GM12878 (cell line): ENCODE results near the gene DCAF8. TPM values are rescaled to one million over a fixed set of nuclear protein-coding genes. Genes with fewer than 3 reads are reported as not detected.

ENCODE experiments used
- ATAC-seq: fragments of 200-7000 bp; cut with Tn5 transposase; 3 replicates; pipeline ENCODE4 v1.9.1; 2020; ENCODE audit warnings: mild to moderate bottlenecking, moderate library complexity
- BruUV-seq: library from RNA; stranded (reverse); fragments of 400-500 nt; replicated peaks from 2 replicates; lab custom pipeline; 2021; lab: Mats Ljungman, UMichigan
- CTCF ChIA-PET: fragments of 300-600 bp; sonication (Branson Sonifier 250); formaldehyde crosslinking; extraction: SDS; loops from one replicate; lab custom pipeline; 2021; ENCODE audit warnings: inconsistent platforms; lab: Yijun Ruan, JAX
- POLR2A ChIA-PET: fragments of 350-600 bp; formaldehyde crosslinking; extraction: SDS; loops from one replicate; lab custom pipeline; 2021; ENCODE audit warnings: inconsistent platforms; lab: Charles Lee
- RAD21 ChIA-PET: fragments of 300-600 bp; sonication (Branson Sonifier 250); formaldehyde crosslinking; loops from one replicate; lab custom pipeline; 2023; ENCODE audit warnings: antibody characterized with exemption; ENCODE audit not compliant: unreplicated experiment; lab: Charles Lee
- SMC1A ChIA-PET: fragments of 300-600 bp; sonication (Branson Sonifier 250); formaldehyde crosslinking; loops from one replicate; lab custom pipeline; 2023; ENCODE audit not compliant: unreplicated experiment, uncharacterized antibody; lab: Charles Lee
- DNase-seq: peaks from one replicate; pipeline ENCODE4 v3.0.0-alpha.2; 2011; ENCODE audit warnings: low read depth, low spot score
- FAIRE-seq: peaks from 3 replicates; lab custom pipeline; 2011; peaks lifted over from hg19 to GRCh38; lab: Jason Lieb, UNC
- H2AFZ ChIP-seq: 2 replicates; pipeline ENCODE4 v1.6.0; 2011; ENCODE audit warnings: low read depth, low read length, control low read depth; ENCODE audit not compliant: control insufficient read depth
- H3K27ac ChIP-seq: 2 replicates; pipeline ENCODE4 v1.5.1; 2011; ENCODE audit warnings: control low read depth; ENCODE audit not compliant: control insufficient read depth, insufficient read depth
- H3K27me3 ChIP-seq, 2 experiments: replicated peaks in 1 of 2; 2 replicates each; pipeline versions ENCODE4 v1.6.0 to v1.6.1; 2011; ENCODE audit warnings: low read length in 1 of 2; ENCODE audit not compliant: control insufficient read depth in 2 of 2, insufficient read depth in 2 of 2
- H3K36me3 ChIP-seq, 2 experiments: 2 replicates each; pipeline ENCODE4 v1.5.1; 2011; ENCODE audit warnings: low read length in 1 of 2; ENCODE audit not compliant: control insufficient read depth in 2 of 2, insufficient read depth in 2 of 2
- H3K4me1 ChIP-seq: 2 replicates; pipeline ENCODE4 v1.6.1; 2011; ENCODE audit warnings: mild to moderate bottlenecking, low read length, moderate library complexity, mixed read lengths; ENCODE audit not compliant: control insufficient read depth, insufficient read depth
- H3K4me2 ChIP-seq: 2 replicates; pipeline ENCODE4 v1.6.0; 2011; ENCODE audit warnings: control low read depth; ENCODE audit not compliant: control insufficient read depth, insufficient read depth
- H3K4me3 ChIP-seq: fragments of 200-600 bp; sonication (generic); 2 replicates; pipeline ENCODE4 v1.5.1; 2016
- H3K79me2 ChIP-seq: 2 replicates; pipeline ENCODE4 v1.6.0; 2011; ENCODE audit warnings: low read length; ENCODE audit not compliant: control insufficient read depth, insufficient read depth
- H3K9ac ChIP-seq: 2 replicates; pipeline ENCODE4 v1.8.0; 2011; ENCODE audit warnings: low read length, control low read depth, mixed read lengths; ENCODE audit not compliant: control insufficient read depth, insufficient read depth
- H3K9me3 ChIP-seq: replicated peaks from 3 replicates; pipeline ENCODE4 v1.5.1; 2011; ENCODE audit warnings: mild to moderate bottlenecking, low read length; ENCODE audit not compliant: control insufficient read depth, insufficient read depth
- H4K20me1 ChIP-seq: 2 replicates; pipeline ENCODE4 v1.6.0; 2011; ENCODE audit not compliant: control insufficient read depth, insufficient read depth
- BACH1 ChIP-seq: fragments of 450-650 bp; IDR thresholded peaks from 2 replicates; pipeline ENCODE4 v1.6.1; 2017; ENCODE audit warnings: mild to moderate bottlenecking, borderline replicate concordance
- BMI1 ChIP-seq: fragments of 450-650 bp; IDR thresholded peaks from 2 replicates; pipeline ENCODE4 v1.6.1; 2016; ENCODE audit warnings: mild to moderate bottlenecking, moderate library complexity, borderline replicate concordance
- DPF2 ChIP-seq: fragments of 450-650 bp; IDR thresholded peaks from 2 replicates; pipeline ENCODE4 v1.6.1; 2017; ENCODE audit warnings: mild to moderate bottlenecking
- FOS ChIP-seq: IDR thresholded peaks from 3 replicates; pipeline ENCODE4 v1.6.1; 2011; ENCODE audit warnings: borderline replicate concordance; ENCODE audit not compliant: insufficient read length; ENCODE audit errors: extremely low read depth
- KAT2A ChIP-seq: conservative IDR thresholded peaks from 2 replicates; pipeline ENCODE4 v1.6.1; 2011; ENCODE audit warnings: low read depth, low read length; ENCODE audit not compliant: control insufficient read depth
- KDM1A ChIP-seq: fragments of 200-600 bp; sonication (generic); IDR thresholded peaks from 2 replicates; pipeline ENCODE4 v1.6.1; 2016; ENCODE audit warnings: borderline replicate concordance
- NFYA ChIP-seq: IDR thresholded peaks from 2 replicates; pipeline ENCODE4 v1.6.1; 2011; ENCODE audit warnings: low read depth, mild to moderate bottlenecking, low read length, improper control_type of control experiment, borderline replicate concordance
- NRF1 ChIP-seq: conservative IDR thresholded peaks from 2 replicates; pipeline ENCODE4 v1.6.1; 2011; ENCODE audit warnings: mild to moderate bottlenecking, low read depth, low read length, improper control_type of control experiment
- SMAD5 ChIP-seq: IDR thresholded peaks from 2 replicates; pipeline ENCODE4 v1.6.1; 2016; ENCODE audit warnings: antibody characterized with exemption, low read depth
- SP1 ChIP-seq: IDR thresholded peaks from one replicate; pipeline ENCODE4 v1.6.1; 2011; ENCODE audit warnings: low read depth, low read length
- SUZ12 ChIP-seq: fragments of 200-600 bp; sonication (generic); IDR thresholded peaks from one replicate; pipeline ENCODE4 v1.6.1; 2018; ENCODE audit warnings: antibody characterized with exemption, mild to moderate bottlenecking; ENCODE audit not compliant: unreplicated experiment
- TBL1XR1 ChIP-seq: IDR thresholded peaks from 2 replicates; pipeline ENCODE4 v1.6.1; 2012; ENCODE audit warnings: low read depth, low read length, improper control_type of control experiment
- ZNF384 ChIP-seq: IDR thresholded peaks from 2 replicates; pipeline ENCODE4 v1.6.1; 2012; ENCODE audit warnings: low read depth, mild to moderate bottlenecking, low read length, improper control_type of control experiment, borderline replicate concordance
- WGBS: methylation state at CpG from one replicate; pipeline ENCODE4 v1.1.6; 2016; ENCODE audit warnings: low lambda C conversion rate; ENCODE audit not compliant: insufficient replicate concordance, insufficient coverage; ENCODE audit errors: missing lambda C conversion rate; 5-methylcytosine and 5-hydroxymethylcytosine counted together
- in situ Hi-C: fragments of 300-500 bp; cut with MboI; formaldehyde crosslinking; loops from 9 replicates; pipeline ENCODE4 v1.14.3; 2018; ENCODE audit warnings: mixed read lengths
- intact Hi-C: fragments of 100-400 bp; cut with micrococcal nuclease; formaldehyde crosslinking; loops from one replicate; pipeline ENCODE4 v1.14.2; 2022; ENCODE audit not compliant: unreplicated experiment
- polyA plus RNA-seq, 11 experiments: library from polyadenylated mRNA; depleted of rRNA in 4 of 11; unstranded in 6 of 11; stranded (reverse) in 5 of 11; fragments of >200 nt; fragmentation: Nextera tagmentation in 4 of 11; fragmentation: Illumina TruSeq in 1 of 11; extraction: Ambion mirVana in 4 of 11; extraction: Trizol in 1 of 11; gene quantifications; 1 replicate in 1 of 11; 2 replicates in 10 of 11; pipeline versions ENCODE4 v1.2.1 to v1.2.3, GENCODE V29; 2011 to 2016; ENCODE audit warnings: inconsistent platforms in 2 of 11, missing spikeins in 2 of 11, low read depth in 1 of 11
- total RNA-seq, 4 experiments: library from RNA; depleted of rRNA in 3 of 4; stranded (reverse); fragments of >200 nt in 3 of 4; fragmentation: Illumina TruSeq in 1 of 4; extraction: Trizol in 1 of 4; gene quantifications; 2 replicates each; pipeline versions ENCODE4 v1.2.1 to v1.2.3, GENCODE V29; 2013 to 2021
- TF ChIP-seq, protein P1 (sequence below): fragments of 450-650 bp; conservative IDR thresholded peaks from 2 replicates; pipeline ENCODE4 v1.6.1; 2017; ENCODE audit warnings: mild to moderate bottlenecking, moderate library complexity
- TF ChIP-seq, protein P2 (sequence below): fragments of 450-650 bp; IDR thresholded peaks from 2 replicates; pipeline ENCODE4 v1.6.1; 2018; ENCODE audit warnings: borderline replicate concordance, mild to moderate bottlenecking; ENCODE audit not compliant: partially characterized antibody

Gene DCAF8
- total and polyA plus RNA-seq, 10 of the 15 experiments (the other 5 are each of a cell fraction or from before 2014, with no cell fraction given) = 10.4 to 152 (median 84.6) TPM

GRCh38 chr1:160284220-160284781, 22.0 kb upstream of the DCAF8 start (continued):
- TF ChIP-seq BMI1 = no peak
- TF ChIP-seq, protein P1, sequence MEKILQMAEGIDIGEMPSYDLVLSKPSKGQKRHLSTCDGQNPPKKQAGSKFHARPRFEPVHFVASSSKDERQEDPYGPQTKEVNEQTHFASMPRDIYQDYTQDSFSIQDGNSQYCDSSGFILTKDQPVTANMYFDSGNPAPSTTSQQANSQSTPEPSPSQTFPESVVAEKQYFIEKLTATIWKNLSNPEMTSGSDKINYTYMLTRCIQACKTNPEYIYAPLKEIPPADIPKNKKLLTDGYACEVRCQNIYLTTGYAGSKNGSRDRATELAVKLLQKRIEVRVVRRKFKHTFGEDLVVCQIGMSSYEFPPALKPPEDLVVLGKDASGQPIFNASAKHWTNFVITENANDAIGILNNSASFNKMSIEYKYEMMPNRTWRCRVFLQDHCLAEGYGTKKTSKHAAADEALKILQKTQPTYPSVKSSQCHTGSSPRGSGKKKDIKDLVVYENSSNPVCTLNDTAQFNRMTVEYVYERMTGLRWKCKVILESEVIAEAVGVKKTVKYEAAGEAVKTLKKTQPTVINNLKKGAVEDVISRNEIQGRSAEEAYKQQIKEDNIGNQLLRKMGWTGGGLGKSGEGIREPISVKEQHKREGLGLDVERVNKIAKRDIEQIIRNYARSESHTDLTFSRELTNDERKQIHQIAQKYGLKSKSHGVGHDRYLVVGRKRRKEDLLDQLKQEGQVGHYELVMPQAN = no peak
- TF ChIP-seq, all 136 proteins: peak for 0

DNA sequence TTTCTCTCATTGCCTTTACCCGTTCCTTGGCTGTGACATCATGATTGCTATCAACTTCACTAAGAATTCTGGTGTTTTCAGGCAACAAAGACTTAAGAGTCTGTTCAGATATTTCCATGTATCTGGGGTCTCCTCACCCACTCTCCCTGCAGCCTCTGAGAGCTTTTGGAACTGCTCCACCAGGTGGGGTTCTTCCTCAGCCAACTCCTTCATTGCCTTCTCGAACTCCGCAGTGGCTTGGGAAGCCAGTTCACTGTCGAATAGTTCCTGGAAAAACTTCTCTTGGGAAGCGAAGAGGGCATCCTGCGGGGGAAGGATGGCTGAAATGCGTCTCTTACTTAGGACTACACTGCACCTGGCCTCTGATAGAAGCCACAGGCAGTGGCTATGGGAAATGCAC, 20.5 kb upstream of the DCAF8 start:
- Histone ChIP-seq H3K79me2 (peaks cover 13% of the 10 kb centered on the region), H3K9ac (no peak overlapping the region)
- BruUV-seq = no TSS peak
- RAD21 ChIA-PET = no interaction called here
- DNase-seq = no peak
- TF ChIP-seq BACH1 = no peak
- no peak for TF ChIP-seq SUZ12
- no peak for TF ChIP-seq NFYA
- TF ChIP-seq FOS = no peak
- no peak for TF ChIP-seq SP1
- TF ChIP-seq SMAD5 = no peak
- TF ChIP-seq KDM1A = no peak
- TF ChIP-seq KAT2A = no peak
- no peak for TF ChIP-seq NRF1
- TF ChIP-seq, protein P2, sequence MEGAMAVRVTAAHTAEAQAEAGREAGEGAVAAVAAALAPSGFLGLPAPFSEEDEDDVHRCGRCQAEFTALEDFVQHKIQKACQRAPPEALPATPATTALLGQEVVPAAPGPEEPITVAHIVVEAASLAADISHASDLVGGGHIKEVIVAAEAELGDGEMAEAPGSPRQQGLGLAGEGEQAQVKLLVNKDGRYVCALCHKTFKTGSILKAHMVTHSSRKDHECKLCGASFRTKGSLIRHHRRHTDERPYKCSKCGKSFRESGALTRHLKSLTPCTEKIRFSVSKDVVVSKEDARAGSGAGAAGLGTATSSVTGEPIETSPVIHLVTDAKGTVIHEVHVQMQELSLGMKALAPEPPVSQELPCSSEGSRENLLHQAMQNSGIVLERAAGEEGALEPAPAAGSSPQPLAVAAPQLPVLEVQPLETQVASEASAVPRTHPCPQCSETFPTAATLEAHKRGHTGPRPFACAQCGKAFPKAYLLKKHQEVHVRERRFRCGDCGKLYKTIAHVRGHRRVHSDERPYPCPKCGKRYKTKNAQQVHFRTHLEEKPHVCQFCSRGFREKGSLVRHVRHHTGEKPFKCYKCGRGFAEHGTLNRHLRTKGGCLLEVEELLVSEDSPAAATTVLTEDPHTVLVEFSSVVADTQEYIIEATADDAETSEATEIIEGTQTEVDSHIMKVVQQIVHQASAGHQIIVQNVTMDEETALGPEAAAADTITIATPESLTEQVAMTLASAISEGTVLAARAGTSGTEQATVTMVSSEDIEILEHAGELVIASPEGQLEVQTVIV = no peak
- TF ChIP-seq TBL1XR1 = no peak
- no peak for TF ChIP-seq ZNF384
- no peak for TF ChIP-seq DPF2
- TF ChIP-seq, all 136 proteins: peak for 0
- intact Hi-C loops = no loop called here
- no peak overlapping the region for H3K4me2 ChIP-seq
- no peak overlapping the region for H3K4me3 ChIP-seq
- no peak for ATAC-seq
- H3K27me3 ChIP-seq = no peaks in the 10 kb centered on the region
- WGBS = 99% methylated on average over 7 of the region's 7 CpGs
- SMC1A ChIA-PET = no interaction called here
- H3K36me3 ChIP-seq = peaks cover 1 to 8% of the 10 kb centered on the region in 2 experiments
- POLR2A ChIA-PET = no interaction called here
- CTCF ChIA-PET = interaction anchor here (1.3 kb wide), 1 partner anchor 62 kb away, joined by 3 read pairs; no protein-coding TSS in a partner anchor
- no peak for FAIRE-seq
- no peaks in the 10 kb centered on the region for H4K20me1 ChIP-seq
- H2AFZ ChIP-seq = no peak overlapping the region
- no peaks in the 10 kb centered on the region for H3K9me3 ChIP-seq
- in situ Hi-C loops = no loop called here
- H3K27ac ChIP-seq = no peak overlapping the region
- H3K4me1 ChIP-seq = no peaks in the 10 kb centered on the region
